ENCODE results near the gene METTL1. TPM values are rescaled to one million over a fixed set of nuclear protein-coding genes. Genes with fewer than 3 reads are reported as not detected.

The METTL1 gene
- total and polyA plus RNA-seq, 2 donors (not counting 1 experiment from before 2014, with no cell fraction given): 9.1 to 9.2 TPM

GRCh38 chr12:57733928-57734327, 38.0 kb downstream of the METTL1 start:
- H3K4me1 Mint-ChIP-seq: peaks cover 3% of the 10 kb centered on the region

More at GRCh38 chr12:57733928-57734327, 38.0 kb downstream of the METTL1 start:
- H3K9me3 Mint-ChIP-seq (ENCODE audit: insufficient read depth): no peaks in the 10 kb centered on the region
- H3K9ac ChIP-seq (ENCODE audit: low read length): no peak overlapping the region
- H4K20me1 ChIP-seq (ENCODE audit: control insufficient read depth, insufficient read depth, low read length, poor library complexity, severe bottlenecking): peaks cover 36% of the 10 kb centered on the region
- no peak overlapping the region for H3K27ac ChIP-seq (ENCODE audit: low read length in 2 of 2)
- no peaks in the 10 kb centered on the region for H3K9me3 ChIP-seq (ENCODE audit: control extremely low read depth in 1 of 3, control insufficient read depth in 2 of 3, insufficient read depth in 1 of 3, low read length in 2 of 3)
- CTCF ChIA-PET: no interaction called here
- ATAC-seq (ENCODE audit: low read depth): no peak
- H3K27me3 ChIP-seq (replicated peaks in 1 of 4; ENCODE audit: control extremely low read depth in 1 of 4, control insufficient read depth in 3 of 4, insufficient read depth in 4 of 4, low read length in 3 of 4): no peaks in the 10 kb centered on the region
- H3K27me3 Mint-ChIP-seq: no peaks in the 10 kb centered on the region
- intact Hi-C loops (cut with micrococcal nuclease): no loop called here
- peaks cover 0 to under 1% of the 10 kb centered on the region in 2 donors for H3K4me1 ChIP-seq (ENCODE audit: control insufficient read depth in 2 of 2, insufficient read depth in 2 of 2, low read length in 2 of 2)
- no peak overlapping the region for H2AFZ ChIP-seq (ENCODE audit: insufficient read depth, low read depth, low read length, poor library complexity, severe bottlenecking)
- peaks cover 0 to 68% of the 10 kb centered on the region in 2 experiments for H3K36me3 ChIP-seq (replicated peaks in 1 of 2; ENCODE audit: control extremely low read depth in 1 of 2, control insufficient read depth in 1 of 2, extremely low read depth in 1 of 2, insufficient read depth in 2 of 2, low read length in 1 of 2)
- WGBS (ENCODE audit: insufficient coverage): 96% methylated on average over 6 of the region's 6 CpGs
- H3K4me3 Mint-ChIP-seq: no peak overlapping the region
- no peak overlapping the region for H3K27ac Mint-ChIP-seq
- H3K4me2 ChIP-seq (replicated peaks; ENCODE audit: low read depth, low read length, poor library complexity, severe bottlenecking): no peak overlapping the region
- TF ChIP-seq EZH2 (IDR thresholded peaks at IDR 0.05; ENCODE audit: borderline replicate concordance, insufficient read depth, low read depth, low read length, poor library complexity, severe bottlenecking): no peak
- TF ChIP-seq CTCF (IDR thresholded peaks at IDR 0.05): no peak
- no peak overlapping the region for H3K4me3 ChIP-seq (ENCODE audit: control extremely low read depth in 1 of 5, extremely low read depth in 1 of 5, insufficient read depth in 1 of 5, low read depth in 2 of 5, low read length in 4 of 5)
- H3K79me2 ChIP-seq (ENCODE audit: control insufficient read depth, insufficient read depth, low read length): peaks cover 18% of the 10 kb centered on the region
- DNase-seq: no peak
- POLR2A ChIA-PET: no interaction called here
